HTR-8/SVneo (cell line): ENCODE results near the gene BEND5.

Experiments
- DNase-seq: peaks from one replicate; pipeline ENCODE4 v3.0.0; 2011; ENCODE audit warnings: low spot score, mixed read lengths; ENCODE audit not compliant: insufficient read length
- FAIRE-seq: peaks from 2 replicates; lab custom pipeline; 2011; peaks lifted over from hg19 to GRCh38; lab: Jason Lieb, UNC

Gene BEND5

DNA sequence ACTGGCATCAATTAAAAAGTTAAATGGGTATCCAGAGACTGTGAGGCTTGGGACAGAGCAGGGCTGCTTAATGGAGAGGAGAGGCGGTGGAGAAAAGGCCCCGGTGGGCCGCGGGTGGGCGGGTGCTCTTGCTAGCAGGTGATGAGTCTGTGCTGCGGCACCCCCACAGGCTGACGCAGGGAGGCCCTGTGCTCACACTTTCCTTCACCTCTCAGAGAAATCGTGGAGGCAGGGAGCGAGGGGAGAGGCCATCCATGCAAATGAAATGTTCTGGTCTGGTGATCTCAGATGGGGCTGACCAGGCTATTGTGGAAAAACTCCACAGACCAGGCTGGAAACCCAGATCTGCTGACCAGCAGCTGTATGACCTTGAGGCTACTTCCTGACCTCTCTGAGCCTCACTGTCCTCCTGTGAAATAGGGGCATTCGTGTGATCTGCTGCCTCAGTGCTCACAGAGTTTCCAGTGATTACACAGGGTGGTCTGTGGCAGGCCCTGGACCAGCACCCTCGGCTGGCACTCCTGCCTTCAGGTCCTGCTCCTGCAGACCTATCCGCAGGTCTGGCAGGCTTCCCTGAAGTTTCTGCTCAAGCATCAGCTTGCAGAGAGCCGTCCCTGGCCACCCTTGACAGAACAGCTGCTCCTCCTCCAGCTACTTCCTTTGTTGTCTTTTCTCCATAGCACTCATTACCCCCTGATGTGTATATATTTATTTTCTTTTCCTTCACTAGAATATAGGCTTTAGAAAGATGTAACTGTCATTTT is 89.2 kb downstream of the BEND5 start:
- DNase-seq (no peak), FAIRE-seq (no peak)

DNA sequence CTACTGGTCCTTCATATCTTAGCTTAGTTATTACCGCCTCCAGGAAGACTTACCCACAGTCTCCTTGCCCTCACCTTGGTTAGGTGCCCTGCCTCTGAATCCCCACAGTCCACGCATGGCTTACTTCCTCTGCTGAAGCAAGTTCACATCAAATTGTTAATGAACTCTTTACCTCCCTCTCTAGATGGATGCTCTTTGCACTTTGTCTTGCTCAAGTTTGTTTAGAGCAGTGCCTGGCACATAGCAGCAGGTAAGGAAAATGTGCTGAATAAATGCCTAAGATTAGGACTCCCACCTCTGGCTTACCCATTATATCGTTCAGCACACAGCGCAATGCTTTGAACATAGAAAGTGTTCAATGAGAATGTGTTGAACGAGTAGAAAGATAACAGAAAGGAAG is 90.5 kb downstream of the BEND5 start:
- no peak for DNase-seq
- FAIRE-seq, result no peak

DNA sequence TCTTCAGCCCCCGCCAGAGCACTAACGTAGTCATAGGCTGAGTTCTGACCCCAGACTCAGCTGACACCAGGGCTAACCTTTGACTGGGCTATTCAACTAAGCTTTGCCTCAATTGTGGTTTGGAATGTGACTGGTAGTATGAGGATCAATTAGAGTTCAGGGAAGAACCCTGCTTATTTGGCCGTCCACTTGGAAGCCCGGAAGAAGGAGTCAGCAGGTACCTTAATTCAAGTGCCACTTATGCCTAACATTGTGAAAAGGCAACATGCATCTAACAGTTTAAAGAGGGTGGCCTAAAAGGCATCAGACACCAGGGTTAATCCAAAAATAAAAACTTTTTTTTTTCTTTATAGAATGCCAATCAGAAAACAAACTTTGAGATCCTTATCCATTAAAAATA is 92.3 kb downstream of the BEND5 start:
- DNase-seq, result no peak
- no peak for FAIRE-seq

DNA sequence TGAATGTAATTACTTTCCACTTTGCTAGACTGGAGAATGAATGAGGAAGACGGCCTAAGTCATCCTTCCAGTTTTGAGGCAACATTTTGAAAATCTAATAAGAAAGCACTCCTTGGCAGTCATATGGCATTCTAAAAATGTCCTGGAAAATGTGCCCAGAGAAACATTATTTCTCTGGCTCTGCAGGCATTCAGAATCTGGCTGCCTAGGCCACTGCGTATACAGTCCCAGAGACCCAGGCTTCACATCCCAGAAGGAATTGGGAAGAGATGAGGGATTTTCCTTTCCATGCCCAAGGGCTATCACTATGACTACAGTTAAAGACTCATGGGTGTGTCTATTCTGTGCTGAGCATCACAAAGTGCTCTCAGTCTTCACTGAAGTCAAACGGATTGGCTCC is 92.9 kb downstream of the BEND5 start:
- DNase-seq (no peak), FAIRE-seq (no peak)

DNA sequence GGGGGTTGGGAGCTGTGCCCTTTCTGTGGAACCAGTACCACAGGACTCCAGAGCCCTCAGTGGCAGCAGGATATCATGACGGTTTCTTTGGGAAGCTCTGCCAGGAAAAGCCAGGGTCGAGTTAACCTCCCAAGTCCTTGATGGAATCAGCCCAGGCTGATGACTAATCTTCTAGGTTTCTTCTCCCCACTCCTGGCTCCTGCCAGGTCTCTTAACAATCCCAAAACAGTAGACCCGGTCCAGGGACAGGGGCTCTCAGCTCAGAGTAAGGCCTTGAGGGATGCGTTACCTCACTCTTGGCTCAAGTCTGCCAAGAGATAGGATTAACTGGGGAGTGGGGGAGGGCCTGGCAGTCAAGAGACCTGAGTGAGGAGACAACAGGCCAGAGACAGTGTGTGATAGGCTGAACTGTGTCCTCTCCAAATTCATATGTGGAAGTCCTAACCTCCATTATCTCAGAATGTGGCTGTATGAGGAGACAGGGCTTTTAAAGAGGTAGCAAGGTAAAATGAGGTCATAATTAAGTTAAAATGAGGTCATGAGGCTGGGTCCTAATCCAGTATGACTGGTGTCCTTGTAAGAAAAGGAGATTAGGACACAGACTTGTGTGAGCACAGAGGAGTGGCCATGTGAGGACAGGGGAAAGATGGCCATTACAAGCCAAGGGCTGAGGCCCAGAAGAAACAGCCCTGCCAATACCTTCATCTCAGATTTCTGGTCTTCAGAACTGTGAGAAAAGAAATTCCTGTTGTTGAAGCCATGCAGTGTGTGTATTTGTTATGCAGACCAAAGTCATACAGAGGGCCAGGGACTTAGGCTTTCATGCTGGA is 95.0 kb downstream of the BEND5 start:
- DNase-seq, result no peak
- no peak for FAIRE-seq

DNA sequence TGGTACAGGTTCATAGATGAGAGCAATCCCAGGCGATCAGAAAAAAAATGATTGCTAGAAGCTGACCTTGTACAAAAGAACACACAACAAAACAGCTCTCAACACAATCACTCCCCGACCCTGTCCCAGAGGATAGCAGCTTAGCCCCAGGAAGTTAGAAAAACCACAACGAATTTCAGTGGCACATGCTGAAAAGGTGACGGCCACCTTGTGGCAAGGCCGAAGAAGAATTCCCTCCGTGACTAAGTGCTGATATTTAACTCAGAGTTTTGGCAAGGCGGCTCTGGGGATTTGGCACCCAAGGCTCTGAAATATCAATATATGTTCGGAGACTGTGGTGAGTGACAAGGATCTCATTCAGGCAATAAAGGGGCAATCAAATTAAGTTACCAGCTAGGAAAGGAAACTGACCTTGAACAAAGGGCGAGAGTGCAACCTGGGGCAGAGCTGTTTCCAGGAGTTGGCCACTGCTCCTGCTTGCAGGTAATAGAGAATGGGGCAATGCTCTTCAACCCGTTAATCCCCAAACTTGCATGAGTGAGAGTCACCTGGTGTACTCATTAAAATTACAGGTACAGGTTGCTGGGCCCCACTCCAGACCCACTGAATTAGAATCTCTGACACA is 96.2 kb downstream of the BEND5 start:
- DNase-seq (no peak), FAIRE-seq (no peak)

DNA sequence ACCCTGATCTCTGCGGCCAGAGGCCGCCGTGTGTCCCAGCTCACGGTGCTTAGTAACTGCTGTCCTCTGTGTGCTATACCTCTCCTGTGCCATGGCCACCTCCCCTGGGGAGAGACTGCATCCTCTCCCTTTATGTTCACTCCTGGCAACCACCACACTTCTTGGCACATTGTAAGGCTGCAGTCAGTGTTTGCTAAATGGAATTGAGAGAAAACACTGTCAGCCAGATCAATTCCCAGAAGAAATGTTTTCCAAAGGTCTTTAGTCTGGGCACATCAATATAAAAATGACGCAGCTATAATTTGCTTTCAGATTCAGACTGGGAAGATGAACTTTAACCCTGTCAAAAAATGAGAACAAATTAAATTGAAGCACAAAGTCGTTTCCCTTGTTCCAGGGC is 96.8 kb downstream of the BEND5 start:
- FAIRE-seq, result no peak
- no peak for DNase-seq

DNA sequence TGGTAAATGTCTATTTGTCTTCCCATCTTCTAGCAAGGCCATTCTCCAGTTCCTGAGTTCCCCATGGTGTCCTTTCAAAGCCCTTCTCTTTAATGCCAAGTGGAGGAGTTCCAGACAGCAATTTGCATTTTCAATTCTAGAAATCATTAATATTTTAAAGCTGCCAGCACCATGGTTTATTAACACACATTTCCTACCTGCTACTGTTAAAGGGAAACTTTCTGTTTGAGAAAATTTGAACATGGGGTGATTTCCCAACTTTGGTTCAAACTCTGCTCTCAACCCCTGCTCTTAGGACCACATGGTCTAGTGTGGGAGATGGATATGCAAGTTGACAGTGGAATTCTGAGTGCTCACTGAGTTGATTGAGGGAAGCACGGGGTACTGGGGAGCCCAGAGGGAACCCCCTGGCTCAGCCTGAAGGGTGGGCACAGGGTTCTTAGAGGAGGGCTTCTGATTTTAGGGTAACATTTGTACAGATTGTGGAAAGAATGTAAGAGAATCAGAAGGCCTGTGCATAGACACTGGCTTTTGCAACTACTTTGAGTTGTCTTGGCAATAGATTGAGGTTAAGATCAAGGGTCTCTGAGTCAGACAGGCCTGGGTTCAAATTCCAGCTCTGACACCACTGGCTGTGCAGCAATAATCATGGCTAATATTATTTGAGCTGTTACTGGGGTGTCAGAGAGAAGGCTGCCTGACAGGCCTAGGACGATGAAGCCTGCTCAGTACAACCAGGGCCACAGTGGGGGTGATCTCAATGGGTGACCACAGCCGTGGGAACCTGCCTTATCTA is 97.8 kb downstream of the BEND5 start:
- no peak for DNase-seq
- no peak for FAIRE-seq
